Renal cortical epithelial cell (primary cell): ENCODE data around the gene DCAF12L1. TPM values are rescaled to one million over a fixed set of nuclear protein-coding genes. Genes with fewer than 3 reads are reported as not detected.

Experiments used
- DNase-seq: peaks from one replicate; pipeline ENCODE4 v3.0.0-alpha.2; 2011; ENCODE audit warnings: low read depth
- total RNA-seq: library from RNA; depleted of rRNA; stranded (reverse); fragments of >200 nt; gene quantifications from 2 replicates; pipeline ENCODE4 v1.2.3, GENCODE V29; 2014

Gene DCAF12L1
- total RNA-seq: 9.6 and 13.7 TPM in 2 replicates

GRCh38 chrX:126552313-126553022 is at the start of gene DCAF12L1:
DCAF12L1 (minus strand) TSS chrX:126552814; CDS start chrX:126552608, 206 bp downstream.
- no peak for DNase-seq

- DNase-seq: no peak
These were observed 28.3 kb upstream of the DCAF12L1 start for GRCh38 chrX:126580877-126581276.

- no peak for DNase-seq
These were observed 23.3 kb upstream of the DCAF12L1 start for GRCh38 chrX:126575911-126576310.

- DNase-seq: no peak
These were observed 4.5 kb upstream of the DCAF12L1 start for GRCh38 chrX:126557151-126557550.

- DNase-seq: no peak
These were observed 795 bp downstream of the DCAF12L1 start for GRCh38 chrX:126551725-126552312.

GRCh38 chrX:126551306-126551705 is 1.3 kb downstream of the DCAF12L1 start:
- DNase-seq: no peak

GRCh38 chrX:126550816-126551215 is 1.8 kb downstream of the DCAF12L1 start:
- peak; percentile 88 for DNase-seq

GRCh38 chrX:126509923-126510322 is 42.7 kb downstream of the DCAF12L1 start:
- peak; percentile 39 for DNase-seq
